ENCODE measurements around the gene STRA6. TPM values are rescaled to one million over a fixed set of nuclear protein-coding genes. Genes with fewer than 3 reads are reported as not detected.

Gene STRA6
- total RNA-seq, 1 donor from 2014 or later = 111 TPM

- no peak for DNase-seq (ENCODE audit: low spot score in 2 of 2, unreplicated experiment in 2 of 2)
- peaks cover 10% of the 10 kb centered on the region for H3K4me1 Mint-ChIP-seq
- no peak for TF ChIP-seq CTCF (IDR thresholded peaks at IDR 0.05; ENCODE audit: unreplicated experiment)
- H3K27ac Mint-ChIP-seq = no peak overlapping the region
- H3K9me3 Mint-ChIP-seq = no peaks in the 10 kb centered on the region
- no peak overlapping the region for H3K4me3 Mint-ChIP-seq
- peaks cover under 1% of the 10 kb centered on the region for H3K27me3 Mint-ChIP-seq (ENCODE audit: low read depth)
- peaks cover 3% of the 10 kb centered on the region for H3K36me3 Mint-ChIP-seq
Observed at GRCh38 chr15:74182131-74182530, 20.5 kb downstream of the STRA6 start.

- Mint-ChIP-seq H3K9me3 (no peaks in the 10 kb centered on the region), H3K27me3 (ENCODE audit: low read depth) (peaks cover 8% of the 10 kb centered on the region), H3K4me1 (peaks cover 21% of the 10 kb centered on the region), H3K27ac (no peak overlapping the region), H3K4me3 (no peak overlapping the region), H3K36me3 (peaks cover 3% of the 10 kb centered on the region)
- TF ChIP-seq CTCF (IDR thresholded peaks at IDR 0.05; ENCODE audit: unreplicated experiment) = no peak
- DNase-seq (ENCODE audit: low spot score in 2 of 2, unreplicated experiment in 2 of 2) = no peak
Observed at GRCh38 chr15:74180881-74181602, 21.5 kb downstream of the STRA6 start.

- Mint-ChIP-seq H3K27me3 (ENCODE audit: low read depth) (peaks cover 8% of the 10 kb centered on the region), H3K4me3 (no peak overlapping the region), H3K27ac (no peak overlapping the region), H3K4me1 (peaks cover 27% of the 10 kb centered on the region), H3K36me3 (peaks cover 3% of the 10 kb centered on the region), H3K9me3 (no peaks in the 10 kb centered on the region)
- no peak for DNase-seq (ENCODE audit: low spot score in 2 of 2, unreplicated experiment in 2 of 2)
- no peak for TF ChIP-seq CTCF (IDR thresholded peaks at IDR 0.05; ENCODE audit: unreplicated experiment)
Observed at GRCh38 chr15:74179983-74180880, 22.4 kb downstream of the STRA6 start.

GRCh38 chr15:74179101-74179841, 23.3 kb downstream of the STRA6 start:
- H3K27me3 Mint-ChIP-seq (ENCODE audit: low read depth) = peaks cover 8% of the 10 kb centered on the region
- H3K27ac Mint-ChIP-seq = peak overlapping the region; percentile 52
- H3K36me3 Mint-ChIP-seq = peaks cover 3% of the 10 kb centered on the region
- no peak for TF ChIP-seq CTCF (IDR thresholded peaks at IDR 0.05; ENCODE audit: unreplicated experiment)
- no peaks in the 10 kb centered on the region for H3K9me3 Mint-ChIP-seq
- no peak for DNase-seq (ENCODE audit: low spot score in 2 of 2, unreplicated experiment in 2 of 2)
- no peak overlapping the region for H3K4me3 Mint-ChIP-seq
- peaks cover 29% of the 10 kb centered on the region for H3K4me1 Mint-ChIP-seq

GRCh38 chr15:74178326-74179100, 24.1 kb downstream of the STRA6 start:
- no peak overlapping the region for H3K4me3 Mint-ChIP-seq
- peak in 1 of 2 experiments; percentile 9 for DNase-seq (ENCODE audit: low spot score in 2 of 2, unreplicated experiment in 2 of 2)

More at GRCh38 chr15:74178326-74179100, 24.1 kb downstream of the STRA6 start:
- TF ChIP-seq CTCF (IDR thresholded peaks at IDR 0.05; ENCODE audit: unreplicated experiment) = no peak
- Mint-ChIP-seq H3K4me1 (peaks cover 37% of the 10 kb centered on the region), H3K27me3 (ENCODE audit: low read depth) (peaks cover 8% of the 10 kb centered on the region), H3K36me3 (peaks cover 3% of the 10 kb centered on the region), H3K27ac (no peak overlapping the region), H3K9me3 (no peaks in the 10 kb centered on the region)
